ENCODE measurements around the gene CBLC.

The CBLC gene

DNA sequence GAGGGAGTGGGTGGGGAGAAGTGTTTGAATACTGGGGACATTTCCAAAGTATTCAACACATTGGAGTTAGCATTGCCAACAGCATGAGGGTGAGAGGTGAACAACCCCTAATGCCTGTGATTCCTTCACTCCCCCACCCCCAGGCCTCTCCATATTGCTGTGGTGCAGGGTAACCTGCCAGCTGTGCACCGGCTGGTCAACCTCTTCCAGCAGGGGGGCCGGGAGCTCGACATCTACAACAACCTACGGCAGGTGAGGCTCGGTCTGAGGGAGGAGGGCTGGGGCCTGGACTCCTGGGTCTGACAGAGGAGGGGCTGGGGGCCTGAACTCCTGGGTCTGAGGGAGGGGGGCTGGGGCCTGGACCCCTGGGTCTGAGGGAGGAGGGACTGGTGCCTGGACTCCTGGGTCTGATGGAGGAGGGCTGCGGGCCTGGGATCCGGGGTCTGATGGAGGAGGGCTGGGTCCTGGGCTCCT is 21.6 kb upstream of the CBLC start:
- CTCF ChIA-PET = no interaction called here
- TF ChIP-seq FOXM1 (IDR thresholded peaks at IDR 0.05; ENCODE audit: borderline replicate concordance) (no peak), TARDBP (IDR thresholded peaks at IDR 0.05) (no peak), SP1 (IDR thresholded peaks at IDR 0.05) (no peak), HDGF (IDR thresholded peaks at IDR 0.05; ENCODE audit: borderline replicate concordance) (no peak), FOXK2 (IDR thresholded peaks at IDR 0.05) (no peak), LEF1 (IDR thresholded peaks at IDR 0.05; ENCODE audit: borderline replicate concordance) (no peak), ZNF384 (IDR thresholded peaks at IDR 0.05) (no peak)
- TF ChIP-seq, protein P1, sequence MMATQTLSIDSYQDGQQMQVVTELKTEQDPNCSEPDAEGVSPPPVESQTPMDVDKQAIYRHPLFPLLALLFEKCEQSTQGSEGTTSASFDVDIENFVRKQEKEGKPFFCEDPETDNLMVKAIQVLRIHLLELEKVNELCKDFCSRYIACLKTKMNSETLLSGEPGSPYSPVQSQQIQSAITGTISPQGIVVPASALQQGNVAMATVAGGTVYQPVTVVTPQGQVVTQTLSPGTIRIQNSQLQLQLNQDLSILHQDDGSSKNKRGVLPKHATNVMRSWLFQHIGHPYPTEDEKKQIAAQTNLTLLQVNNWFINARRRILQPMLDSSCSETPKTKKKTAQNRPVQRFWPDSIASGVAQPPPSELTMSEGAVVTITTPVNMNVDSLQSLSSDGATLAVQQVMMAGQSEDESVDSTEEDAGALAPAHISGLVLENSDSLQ (IDR thresholded peaks at IDR 0.05) = no peak
- DNase-seq (ENCODE audit: extremely low spot score) = no peak
- POLR2A ChIA-PET = no interaction called here

- no peak for DNase-seq (ENCODE audit: extremely low spot score)
- TF ChIP-seq SP1 (IDR thresholded peaks at IDR 0.05) (no peak), BHLHE40 (IDR thresholded peaks at IDR 0.05; ENCODE audit: borderline replicate concordance) (no peak), LEF1 (IDR thresholded peaks at IDR 0.05; ENCODE audit: borderline replicate concordance) (no peak), NFRKB (IDR thresholded peaks at IDR 0.05) (no peak), SUZ12 (IDR thresholded peaks at IDR 0.05) (no peak), FOXM1 (IDR thresholded peaks at IDR 0.05; ENCODE audit: borderline replicate concordance) (no peak), FOXK2 (IDR thresholded peaks at IDR 0.05) (no peak), ARNT (IDR thresholded peaks at IDR 0.05) (no peak), L3MBTL2 (conservative IDR thresholded peaks at IDR 0.05) (no peak), ELF4 (IDR thresholded peaks at IDR 0.05) (no peak), HDGF (IDR thresholded peaks at IDR 0.05; ENCODE audit: borderline replicate concordance) (no peak), FOXA1 (IDR thresholded peaks at IDR 0.05) (no peak), TARDBP (IDR thresholded peaks at IDR 0.05) (no peak), ZNF384 (IDR thresholded peaks at IDR 0.05) (no peak), CTBP1 (IDR thresholded peaks at IDR 0.05; ENCODE audit: borderline replicate concordance) (no peak)
- TF ChIP-seq, protein P1 (IDR thresholded peaks at IDR 0.05) = no peak
- POLR2A ChIA-PET = interaction anchor here (1.0 kb wide), 1 partner anchor 64 kb away, joined by 3 read pairs; no protein-coding TSS in a partner anchor
- CTCF ChIA-PET = interaction anchor here (0.6 to 1.3 kb wide), 2 partner anchors 33 to 39 kb away, joined by 3 read pairs; no protein-coding TSS in a partner anchor
These were observed 20.5 kb upstream of the CBLC start for GRCh38 chr19:44757057-44757734.

- ChIA-PET CTCF (interaction anchor here (0.6 to 1.3 kb wide), 2 partner anchors 33 to 40 kb away, joined by 3 read pairs; no protein-coding TSS in a partner anchor), POLR2A (interaction anchor here (1.0 kb wide), 1 partner anchor 65 kb away, joined by 3 read pairs; no protein-coding TSS in a partner anchor)
- TF ChIP-seq BHLHE40 (IDR thresholded peaks at IDR 0.05; ENCODE audit: borderline replicate concordance) (no peak), SUZ12 (IDR thresholded peaks at IDR 0.05) (no peak), NFRKB (IDR thresholded peaks at IDR 0.05) (no peak)
- DNase-seq (ENCODE audit: extremely low spot score) = no peak
These were observed 19.8 kb upstream of the CBLC start for GRCh38 chr19:44757735-44758505.

- CTCF ChIA-PET = interaction anchor here (1.3 kb wide), 1 partner anchor 34 kb away, joined by 3 read pairs; no protein-coding TSS in a partner anchor
These were observed 19.1 kb upstream of the CBLC start for GRCh38 chr19:44758596-44758995.

DNA sequence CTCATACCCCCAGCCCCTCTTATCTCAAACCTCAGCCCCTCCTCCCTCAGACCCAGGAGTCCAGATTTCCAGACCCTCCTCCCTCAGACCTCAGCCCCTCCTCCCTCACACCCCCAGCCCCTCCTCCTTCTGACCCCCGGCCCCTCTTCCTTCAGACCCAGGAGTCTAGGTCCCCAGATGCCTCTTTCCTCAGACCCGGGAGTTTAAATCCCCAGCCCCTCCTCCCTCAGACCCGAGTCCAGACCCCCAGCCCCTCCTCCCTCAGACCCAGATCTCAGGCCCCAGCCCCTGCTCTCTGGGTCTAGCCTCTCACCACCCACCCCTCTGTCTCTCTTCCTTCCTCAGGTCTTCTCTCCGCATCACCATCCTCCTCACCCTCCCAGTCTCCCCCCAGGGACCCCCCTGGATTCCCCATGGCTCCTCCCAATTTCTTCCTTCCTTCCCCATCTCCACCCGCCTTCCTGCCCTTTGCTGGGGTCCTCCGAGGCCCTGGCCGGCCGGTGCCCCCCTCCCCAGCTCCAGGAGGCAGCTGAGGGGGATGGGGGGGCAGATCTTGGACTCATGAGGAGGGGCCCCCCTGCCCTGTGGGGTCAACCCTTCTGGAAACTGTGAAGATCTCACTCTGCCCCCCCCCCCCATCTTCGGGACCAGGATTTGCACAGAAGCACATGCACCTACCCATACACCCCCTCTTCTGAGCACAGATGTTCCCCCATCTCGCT is 18.4 kb upstream of the CBLC start:
- no peak for DNase-seq (ENCODE audit: extremely low spot score)
- TF ChIP-seq CTBP1 (IDR thresholded peaks at IDR 0.05; ENCODE audit: borderline replicate concordance) (no peak), ELF4 (IDR thresholded peaks at IDR 0.05) (no peak), SUZ12 (IDR thresholded peaks at IDR 0.05) (no peak), HDGF (IDR thresholded peaks at IDR 0.05; ENCODE audit: borderline replicate concordance) (no peak), FOXM1 (IDR thresholded peaks at IDR 0.05; ENCODE audit: borderline replicate concordance) (no peak), FOXA1 (IDR thresholded peaks at IDR 0.05) (no peak), ZNF384 (IDR thresholded peaks at IDR 0.05) (no peak), ARNT (IDR thresholded peaks at IDR 0.05) (no peak), L3MBTL2 (conservative IDR thresholded peaks at IDR 0.05) (no peak), NFRKB (IDR thresholded peaks at IDR 0.05) (no peak), FOXK2 (IDR thresholded peaks at IDR 0.05) (no peak), SP1 (IDR thresholded peaks at IDR 0.05) (no peak), LEF1 (IDR thresholded peaks at IDR 0.05; ENCODE audit: borderline replicate concordance) (no peak), TARDBP (IDR thresholded peaks at IDR 0.05) (no peak), BHLHE40 (IDR thresholded peaks at IDR 0.05; ENCODE audit: borderline replicate concordance) (no peak)
- TF ChIP-seq, protein P1 (IDR thresholded peaks at IDR 0.05) = no peak
- ChIA-PET POLR2A (no interaction called here), CTCF (no interaction called here)

More at GRCh38 chr19:44758596-44758995, 19.1 kb upstream of the CBLC start:
- POLR2A ChIA-PET = no interaction called here
- no peak for DNase-seq (ENCODE audit: extremely low spot score)
- TF ChIP-seq L3MBTL2 (conservative IDR thresholded peaks at IDR 0.05) (no peak), HDGF (IDR thresholded peaks at IDR 0.05; ENCODE audit: borderline replicate concordance) (no peak)
